Effector memory CD4-positive, alpha-beta T cell (primary cell): ENCODE results near the gene ZNF316.

Experiments
- DNase-seq, 3 donors: peaks; one replicate each; pipeline ENCODE4 v3.0.0-alpha.2; 2020
- H3K27ac ChIP-seq: 2 replicates; pipeline ENCODE4 v1.7.0; 2013; ENCODE audit warnings: mild to moderate bottlenecking, low read length, moderate library complexity; ENCODE audit not compliant: insufficient read depth, poor library complexity, severe bottlenecking
- H3K27me3 ChIP-seq: replicated peaks from 2 replicates; pipeline ENCODE4 v1.7.0; 2013; ENCODE audit warnings: mild to moderate bottlenecking, low read length; ENCODE audit not compliant: insufficient read depth, control insufficient read depth, poor library complexity, severe bottlenecking
- H3K36me3 ChIP-seq: 2 replicates; pipeline ENCODE4 v1.7.0; 2013; ENCODE audit warnings: mild to moderate bottlenecking, low read length, moderate library complexity; ENCODE audit not compliant: control insufficient read depth, insufficient read depth
- H3K4me1 ChIP-seq: 2 replicates; pipeline ENCODE4 v1.7.0; 2013; ENCODE audit warnings: low read length, mild to moderate bottlenecking; ENCODE audit not compliant: control insufficient read depth, insufficient read depth, poor library complexity, severe bottlenecking
- H3K4me3 ChIP-seq: 2 replicates; pipeline ENCODE4 v1.7.0; 2013; ENCODE audit warnings: low read length, low read depth, mild to moderate bottlenecking; ENCODE audit not compliant: insufficient read depth, poor library complexity, severe bottlenecking
- H3K9me3 ChIP-seq: 2 replicates; pipeline ENCODE4 v1.7.0; 2013; ENCODE audit warnings: mild to moderate bottlenecking, low read length, moderate library complexity; ENCODE audit not compliant: control insufficient read depth

Gene ZNF316

DNA sequence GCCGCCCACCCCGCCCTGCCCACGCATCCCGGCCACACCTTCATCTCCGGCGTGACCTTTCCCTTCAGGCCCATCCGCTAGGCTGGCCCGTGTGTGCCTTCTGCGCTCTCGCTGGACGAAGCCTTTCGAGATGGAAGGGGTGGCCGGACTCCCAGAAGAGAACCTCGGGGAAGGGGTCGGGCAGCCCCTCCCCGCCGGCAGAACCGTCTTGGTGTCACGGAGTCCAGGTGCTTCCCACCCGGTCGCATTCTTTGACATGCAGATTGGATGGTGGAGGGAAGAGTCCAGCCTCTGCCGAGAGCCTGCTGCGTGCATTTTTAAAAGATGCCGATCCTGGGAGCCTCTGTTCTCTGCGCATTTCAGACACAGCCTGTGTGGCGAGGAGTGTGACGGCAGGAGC lies 29.0 kb upstream of the ZNF316 start:
- Histone ChIP-seq H3K4me3 (no peak overlapping the region), H3K27ac (no peak overlapping the region), H3K4me1 (no peaks in the 10 kb centered on the region), H3K27me3 (no peaks in the 10 kb centered on the region), H3K9me3 (no peaks in the 10 kb centered on the region), H3K36me3 (peaks cover 20% of the 10 kb centered on the region)
- DNase-seq, result no peak

DNA sequence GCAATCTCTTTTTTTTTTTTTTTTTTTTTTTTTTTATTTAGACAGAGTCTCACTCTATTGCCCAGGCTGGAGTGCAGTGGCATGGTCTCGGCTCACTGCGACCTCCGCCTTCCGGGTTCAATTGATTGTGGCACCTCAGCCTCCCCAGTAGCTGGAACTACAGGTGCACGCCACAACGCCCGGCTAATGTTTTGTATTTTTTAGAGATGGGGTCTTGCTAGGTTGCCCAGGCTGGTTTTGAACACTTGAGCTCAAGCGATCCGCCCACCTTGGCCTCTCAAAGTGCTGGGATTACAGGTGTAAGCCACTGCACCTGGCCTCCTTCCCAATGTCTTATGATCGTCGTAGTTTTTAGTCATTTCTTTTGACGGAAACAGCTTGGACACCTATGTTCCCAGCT lies 28.3 kb upstream of the ZNF316 start:
- Histone ChIP-seq H3K27me3 (no peaks in the 10 kb centered on the region), H3K4me3 (no peak overlapping the region), H3K4me1 (no peaks in the 10 kb centered on the region), H3K9me3 (no peaks in the 10 kb centered on the region), H3K27ac (no peak overlapping the region), H3K36me3 (peaks cover 19% of the 10 kb centered on the region)
- DNase-seq, result no peak

DNA sequence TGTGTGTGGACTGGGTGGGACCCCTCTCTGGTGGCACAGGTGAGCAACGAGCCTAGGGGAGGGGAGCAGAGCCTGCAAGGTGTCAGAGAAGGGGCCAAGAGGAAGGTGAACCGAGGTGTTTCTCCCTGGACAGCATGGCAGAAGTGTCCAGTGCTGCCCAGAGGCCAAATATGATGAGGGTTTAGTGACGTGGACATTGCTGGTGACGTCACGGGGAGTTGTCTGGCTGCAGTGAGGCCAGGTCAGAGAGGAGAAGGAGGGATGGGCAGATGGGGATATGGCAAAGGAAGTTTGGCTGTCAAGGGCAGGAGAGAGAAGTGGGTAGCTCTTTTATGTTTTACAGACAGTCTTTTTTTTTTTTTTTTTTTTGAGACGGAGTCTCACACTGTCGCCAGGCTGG lies 24.3 kb upstream of the ZNF316 start:
- peaks cover 9% of the 10 kb centered on the region for H3K4me1 ChIP-seq
- no peak overlapping the region for H3K27ac ChIP-seq
- peaks cover 6% of the 10 kb centered on the region for H3K36me3 ChIP-seq

DNA sequence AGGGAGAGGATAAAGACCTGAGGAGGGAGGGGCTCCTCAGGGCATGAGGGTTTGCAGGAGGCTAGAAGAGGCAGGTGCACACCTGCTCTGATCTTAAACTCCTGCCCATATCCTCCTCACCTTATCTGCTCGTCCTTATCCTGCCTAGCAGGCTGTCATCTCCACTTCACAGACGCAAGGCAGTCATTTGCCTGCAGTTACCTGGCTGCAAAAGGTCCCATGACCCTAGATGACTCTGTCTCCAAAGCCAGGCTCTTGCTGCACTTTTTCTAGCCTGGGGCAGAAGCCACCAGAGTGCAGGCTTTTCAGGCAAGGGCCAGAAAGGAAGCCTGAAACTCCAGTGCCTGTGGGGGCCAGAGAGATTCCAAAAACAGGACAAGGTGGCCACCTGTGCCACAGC lies 23.4 kb upstream of the ZNF316 start:
- no peak overlapping the region for H3K4me3 ChIP-seq
- H3K27ac ChIP-seq, result no peak overlapping the region
- no peaks in the 10 kb centered on the region for H3K9me3 ChIP-seq
- no peaks in the 10 kb centered on the region for H3K36me3 ChIP-seq
- peaks cover 6% of the 10 kb centered on the region for H3K27me3 ChIP-seq
- peaks cover 9% of the 10 kb centered on the region for H3K4me1 ChIP-seq
- no peak for DNase-seq

More for the DNA sequence above, 24.3 kb upstream of the ZNF316 start:
- no peaks in the 10 kb centered on the region for H3K9me3 ChIP-seq
- H3K4me3 ChIP-seq, result no peak overlapping the region
- DNase-seq, result no peak
- H3K27me3 ChIP-seq, result peaks cover 6% of the 10 kb centered on the region

DNA sequence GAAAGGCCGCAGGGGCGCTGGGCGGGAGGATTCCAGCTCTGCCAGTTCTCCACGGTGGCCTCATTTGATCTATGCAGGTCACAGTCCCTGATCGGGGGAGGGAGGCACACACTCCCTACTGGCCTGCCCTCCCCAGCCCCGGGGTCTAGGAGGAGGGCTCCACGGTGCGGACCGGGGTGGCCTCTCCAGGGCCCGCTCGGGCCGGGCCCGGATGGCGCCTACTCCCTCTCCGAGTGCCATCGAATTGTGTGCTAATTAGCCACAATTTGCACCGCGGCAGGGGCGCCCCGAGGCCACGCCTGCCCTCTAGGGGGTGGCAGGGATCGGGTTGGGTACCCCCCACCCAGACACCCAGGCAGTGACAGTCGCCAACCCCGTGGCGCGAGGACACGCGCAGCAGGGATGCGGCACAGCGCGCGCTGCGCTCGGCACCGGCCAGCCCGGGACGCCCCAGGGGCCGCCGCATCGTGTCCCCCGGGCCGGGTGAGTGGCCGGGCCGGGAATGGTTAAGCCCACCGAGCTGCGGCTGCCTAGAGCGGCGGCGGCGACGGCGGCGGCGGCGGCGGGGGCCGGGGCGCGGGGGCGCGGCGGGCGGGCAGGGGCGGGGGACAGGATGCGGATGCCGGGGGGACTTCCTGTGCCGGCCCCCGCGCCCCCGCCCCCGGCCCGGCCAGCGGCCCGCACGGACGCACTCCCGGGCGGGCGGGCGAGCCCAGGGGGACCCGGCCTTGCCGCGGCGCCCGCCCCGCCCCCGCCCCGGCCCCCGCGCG lies 22.0 kb upstream of the ZNF316 start, which contains the start of gene ZNF853:
ZNF853 (plus strand) TSS at position 658 of the 770 bp plus-strand sequence. CDS start 565 bp downstream, outside the sequence.
- Histone ChIP-seq H3K27me3 (peaks cover 6% of the 10 kb centered on the region), H3K9me3 (no peaks in the 10 kb centered on the region), H3K27ac (no peak within 1 kb of the TSS), H3K36me3 (no peaks in the 10 kb centered on the region), H3K4me1 (peaks cover 9% of the 10 kb centered on the region), H3K4me3 (peak within 1 kb of the TSS; percentile 56)
- no peak for DNase-seq

DNA sequence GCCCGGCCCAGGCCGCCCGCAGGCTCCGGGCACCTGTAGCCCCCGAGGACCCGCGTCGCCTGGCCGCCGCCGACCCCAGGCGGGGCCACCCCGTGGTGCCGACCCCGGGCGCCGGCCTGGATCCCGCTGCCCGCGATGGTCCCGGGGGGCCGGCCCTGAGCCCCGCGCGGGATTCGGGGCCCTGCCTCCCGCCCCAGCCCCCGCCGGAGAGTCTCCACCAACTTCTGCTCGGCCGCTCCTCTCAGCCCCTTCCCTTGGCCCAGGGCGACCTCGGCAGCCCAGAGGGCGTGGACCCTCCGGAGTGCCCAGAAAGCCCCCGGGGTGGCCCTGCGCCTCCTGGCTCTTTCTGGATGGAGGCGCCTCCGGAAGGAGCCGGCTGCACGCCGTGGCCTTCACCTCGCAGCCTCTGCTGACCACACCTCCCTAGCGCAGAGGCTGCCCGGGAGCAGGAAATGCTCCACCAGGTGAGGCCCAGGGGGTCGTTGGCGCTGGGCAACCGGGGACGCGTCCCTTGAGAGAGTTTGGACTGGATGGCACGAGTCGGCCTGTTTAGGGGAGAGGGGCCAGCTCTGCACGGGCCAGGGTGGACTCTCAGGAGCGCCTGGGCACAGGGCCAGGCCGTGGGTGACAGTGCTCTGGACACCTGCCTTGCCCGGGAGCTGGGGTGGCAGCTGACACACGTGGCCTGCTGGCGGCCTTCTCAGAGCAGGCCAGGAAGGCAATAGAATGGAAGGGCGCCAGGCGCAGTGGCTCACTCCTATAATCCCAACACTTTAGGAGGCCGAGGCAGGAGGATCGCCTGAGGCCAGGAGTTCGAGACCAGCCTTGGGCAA lies 21.2 kb upstream of the ZNF316 start:
- Histone ChIP-seq H3K36me3 (no peaks in the 10 kb centered on the region), H3K27ac (no peak overlapping the region), H3K9me3 (no peaks in the 10 kb centered on the region), H3K4me3 (peak overlapping the region; percentile 35), H3K4me1 (peaks cover 12% of the 10 kb centered on the region), H3K27me3 (peaks cover 6% of the 10 kb centered on the region)
- DNase-seq, result no peak

DNA sequence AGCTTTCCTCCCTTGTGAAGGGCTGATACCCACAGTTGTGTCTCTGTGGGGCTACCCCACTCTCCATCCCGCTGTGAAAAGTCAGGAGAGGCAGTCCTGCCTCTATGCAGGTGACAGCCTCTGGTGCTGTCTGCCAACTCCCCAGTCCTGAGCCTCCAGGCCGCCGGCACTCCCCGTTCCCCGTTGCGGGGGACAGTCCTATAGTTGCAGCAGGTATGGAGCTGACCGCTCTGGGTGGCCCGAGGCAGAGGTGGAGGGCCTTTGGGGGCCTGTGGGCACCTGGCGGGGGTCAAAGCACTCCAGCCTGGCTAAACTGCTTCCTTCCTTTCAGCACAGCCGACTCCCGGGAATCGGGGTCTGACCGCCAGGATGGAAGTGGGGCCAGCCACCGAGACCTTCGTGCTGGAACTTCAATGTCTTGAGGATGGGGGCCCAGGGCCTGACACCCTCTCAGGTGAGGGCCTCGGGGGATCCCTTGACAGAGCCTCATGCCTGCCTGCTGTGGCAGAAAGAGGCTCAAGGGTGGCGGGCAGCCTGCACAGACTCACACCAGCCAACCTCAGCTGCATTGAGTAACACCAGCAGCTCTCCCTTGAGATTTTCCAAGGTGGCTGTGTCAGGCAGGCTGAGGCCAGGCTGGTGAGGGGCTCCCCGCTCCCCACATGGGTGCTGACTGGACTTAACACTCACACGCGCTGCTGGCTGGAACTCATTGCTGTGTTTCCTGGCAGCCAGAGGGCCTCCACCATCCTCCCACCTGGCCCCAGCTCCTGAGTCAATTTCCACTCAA lies 20.1 kb upstream of the ZNF316 start:
- Histone ChIP-seq H3K9me3 (no peaks in the 10 kb centered on the region), H3K36me3 (no peaks in the 10 kb centered on the region), H3K27me3 (peaks cover 6% of the 10 kb centered on the region), H3K4me1 (peaks cover 13% of the 10 kb centered on the region), H3K4me3 (no peak overlapping the region), H3K27ac (no peak overlapping the region)
- no peak for DNase-seq

DNA sequence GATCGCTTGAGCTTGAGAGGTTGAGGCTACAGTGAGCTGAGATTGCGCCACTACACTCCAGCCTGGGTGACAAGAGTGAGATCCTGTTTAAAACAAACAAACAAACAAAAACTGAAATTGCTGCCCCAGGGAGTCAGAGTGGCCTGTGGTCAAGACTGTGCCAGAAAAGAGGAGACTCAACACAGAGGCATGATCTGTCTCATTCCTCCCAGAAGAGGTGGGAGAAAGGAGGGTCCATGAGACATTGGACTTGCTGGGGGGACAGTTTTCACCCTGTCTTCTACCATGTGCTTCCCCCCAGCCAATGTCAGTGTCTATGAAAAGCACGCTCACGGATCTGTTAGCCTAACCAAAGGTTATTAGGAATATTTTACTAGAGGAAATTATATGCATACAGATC lies 18.5 kb upstream of the ZNF316 start:
- DNase-seq, result no peak
- peaks cover 16% of the 10 kb centered on the region for H3K4me1 ChIP-seq
- no peak overlapping the region for H3K27ac ChIP-seq
- H3K9me3 ChIP-seq, result no peaks in the 10 kb centered on the region
- H3K27me3 ChIP-seq, result peaks cover 6% of the 10 kb centered on the region
- H3K4me3 ChIP-seq, result no peak overlapping the region
- no peaks in the 10 kb centered on the region for H3K36me3 ChIP-seq

DNA sequence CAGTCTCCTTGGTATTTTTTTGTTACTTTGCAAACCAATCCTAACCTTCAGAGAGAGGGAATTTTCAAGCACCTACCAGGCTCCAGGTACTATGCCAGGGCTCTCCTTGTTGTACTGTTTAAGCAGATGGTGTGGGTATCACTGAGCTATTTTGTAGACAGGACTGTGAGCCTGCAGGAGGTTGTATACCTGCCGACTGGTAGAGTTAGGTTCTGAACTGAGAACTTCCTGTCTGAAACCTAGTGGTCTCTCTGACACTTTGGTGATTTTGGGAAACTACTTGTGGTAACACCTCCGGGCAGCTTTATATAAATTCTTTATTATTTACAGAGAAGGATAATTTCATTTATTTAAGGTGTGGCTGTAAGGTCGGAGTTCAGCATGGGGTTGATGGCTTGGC lies 17.2 kb upstream of the ZNF316 start:
- Histone ChIP-seq H3K9me3 (no peaks in the 10 kb centered on the region), H3K27me3 (peaks cover under 1% of the 10 kb centered on the region), H3K27ac (no peak overlapping the region), H3K4me1 (peaks cover 20% of the 10 kb centered on the region), H3K36me3 (no peaks in the 10 kb centered on the region), H3K4me3 (no peak overlapping the region)
- DNase-seq, result no peak
